DMS 273 treated with DMSO at 0.1 percent for 48 hours (cell line): ENCODE results near the gene TMEM147.
"Not testable (repeated sequence)": the region's sequence is repeated elsewhere in the genome, so short reads cannot be mapped to it uniquely, and the experiment has no call there.

ENCODE experiments used
- DNase-seq: peaks from one replicate; lab custom pipeline; 2025; lab: John Stamatoyannopoulos, UW

Gene TMEM147

DNA sequence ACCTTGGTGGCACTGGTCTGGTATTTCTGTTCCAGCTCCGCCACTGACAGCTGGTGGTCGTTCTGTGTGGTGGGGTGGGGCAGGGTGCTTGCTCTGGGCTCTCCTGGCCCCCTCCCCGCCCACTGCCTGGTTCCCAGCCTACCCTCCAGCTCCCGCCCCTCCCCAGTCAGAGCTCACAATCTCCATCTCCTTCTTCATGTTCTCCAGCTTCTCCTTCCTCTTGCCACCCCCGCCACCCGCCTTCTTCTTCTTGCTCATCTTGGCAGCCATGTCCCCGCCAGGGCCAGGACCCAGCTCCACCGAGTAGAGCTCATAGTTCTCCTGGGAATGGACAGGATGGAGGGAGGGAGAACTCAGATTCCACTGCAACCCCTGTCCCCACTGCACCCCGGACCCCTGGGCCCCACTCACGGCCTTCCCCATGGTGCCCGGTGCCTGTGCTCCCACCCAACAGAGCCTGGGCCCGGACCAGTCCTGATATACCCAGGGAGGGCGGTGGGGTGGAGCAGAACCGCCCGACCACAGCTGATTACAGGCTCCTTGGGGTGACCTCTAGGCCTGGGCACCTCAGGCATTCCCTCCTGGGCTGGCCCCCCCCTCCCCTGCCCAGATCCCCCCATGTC lies 17.9 kb downstream of the TMEM147 start, which contains the start of gene ATP4A:
TSS of gene ATP4A (minus strand) at position 452 of the 623 bp plus-strand sequence. CDS start at position 423, 29 bp downstream.
- DNase-seq = no peak

DNA sequence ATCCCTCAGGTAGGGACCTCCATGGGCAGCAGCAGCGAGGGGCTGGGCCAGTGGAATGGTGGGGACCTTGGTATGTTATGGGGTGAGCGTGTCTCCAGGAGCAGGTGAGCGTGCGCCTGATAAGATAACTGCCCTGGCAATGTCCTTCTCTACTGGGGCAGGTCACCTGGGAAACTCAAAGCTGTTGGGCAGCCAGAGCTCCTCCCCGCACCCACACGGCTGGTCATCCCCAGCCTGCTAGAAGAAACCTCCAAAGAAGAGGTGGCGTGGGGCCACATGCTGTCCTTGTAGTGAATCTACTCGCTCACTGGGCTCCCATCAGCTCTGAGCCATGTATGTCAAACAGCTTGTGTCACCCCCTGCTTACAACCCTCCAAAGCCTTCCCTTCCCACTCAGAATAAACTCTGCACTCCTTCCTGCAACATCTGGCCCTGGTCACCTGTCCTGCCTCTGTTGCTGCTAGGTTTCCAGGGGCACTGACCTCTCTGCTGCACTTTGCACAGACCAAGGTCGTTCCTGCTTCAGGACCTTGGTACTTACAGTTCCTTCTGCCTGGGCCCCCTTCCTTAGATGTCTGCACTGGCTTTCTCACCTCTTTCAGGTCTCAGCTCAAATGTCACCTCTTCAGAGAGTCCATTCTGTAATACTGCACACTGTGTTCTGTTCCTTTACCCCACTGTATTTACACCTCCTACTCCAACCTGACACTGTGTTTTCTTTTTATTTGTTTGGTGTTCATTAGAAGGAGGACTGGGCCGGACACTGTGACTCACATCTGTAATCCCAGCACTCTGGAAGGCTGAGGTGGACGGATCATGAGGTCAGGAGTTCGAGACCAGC lies 19.8 kb downstream of the TMEM147 start:
- DNase-seq = no peak

DNA sequence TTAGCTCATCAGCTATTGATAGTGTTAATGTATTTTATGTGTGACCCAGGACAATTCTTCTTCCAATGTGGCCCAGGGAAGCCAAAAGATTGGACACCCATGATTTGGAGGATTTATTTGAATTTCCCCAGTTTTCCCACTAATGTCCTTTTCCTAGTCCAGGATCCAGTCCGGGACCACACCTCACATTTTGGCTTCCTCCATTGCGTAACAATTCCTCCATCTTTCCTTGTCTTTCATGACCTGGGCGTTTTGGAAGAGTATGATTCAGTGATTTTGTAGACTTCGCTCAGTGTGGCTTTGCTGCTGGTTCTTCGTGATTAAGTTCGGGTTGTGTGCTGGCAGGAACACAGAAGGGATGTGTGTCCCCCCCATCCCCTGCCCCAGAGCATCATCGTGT lies 21.3 kb downstream of the TMEM147 start:
- DNase-seq = no peak

DNA sequence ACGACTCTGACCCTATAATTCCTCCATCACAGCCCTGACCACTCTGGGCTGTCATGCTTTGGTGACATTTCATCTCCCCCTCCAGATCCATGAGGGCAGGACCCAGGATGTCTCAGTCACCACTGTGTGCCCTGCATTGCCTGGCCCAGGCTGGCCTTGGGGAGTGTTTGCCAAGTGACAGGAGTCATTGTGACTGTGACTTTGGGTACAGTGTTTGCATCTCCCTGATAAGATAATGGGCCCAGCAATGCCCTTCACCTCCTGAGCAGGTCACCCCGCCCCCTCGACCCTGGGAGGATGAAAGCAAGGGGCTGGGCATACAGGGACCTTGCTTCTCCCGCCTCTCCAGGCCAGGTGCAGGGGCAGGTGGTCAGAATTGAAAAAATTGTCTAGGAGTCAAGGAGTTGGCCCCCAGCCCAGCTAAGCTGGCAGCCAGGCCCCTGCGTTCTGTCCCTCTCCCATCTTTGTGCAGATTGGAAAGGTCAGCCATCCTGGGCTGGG lies 23.9 kb downstream of the TMEM147 start:
- no peak for DNase-seq

DNA sequence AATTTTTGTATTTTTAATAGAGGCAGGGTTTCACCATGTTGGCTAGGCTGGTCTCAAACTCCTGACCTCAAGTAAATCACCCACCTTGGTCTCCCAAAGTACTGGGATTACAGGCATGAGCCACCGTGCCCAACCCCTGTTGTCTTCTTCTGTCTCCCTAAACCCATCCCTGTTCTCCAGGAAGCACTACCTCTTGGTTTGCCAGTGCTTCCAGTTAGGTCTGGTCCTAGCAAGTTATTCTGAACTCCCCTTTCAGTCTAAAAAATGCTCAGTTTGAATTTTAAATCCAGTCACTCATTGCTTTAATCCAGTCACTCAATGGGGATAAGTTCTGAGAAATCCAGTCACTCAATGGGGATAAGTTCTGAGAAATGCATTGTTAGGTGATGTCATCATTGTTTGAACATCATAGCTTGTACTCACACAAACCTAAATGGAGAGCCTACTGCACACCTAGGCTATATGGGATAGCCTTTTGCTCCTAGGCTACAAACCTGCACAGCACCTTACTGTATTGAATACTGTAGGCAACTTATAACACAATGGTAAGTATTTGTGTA lies 26.1 kb downstream of the TMEM147 start:
- DNase-seq = no peak

DNA sequence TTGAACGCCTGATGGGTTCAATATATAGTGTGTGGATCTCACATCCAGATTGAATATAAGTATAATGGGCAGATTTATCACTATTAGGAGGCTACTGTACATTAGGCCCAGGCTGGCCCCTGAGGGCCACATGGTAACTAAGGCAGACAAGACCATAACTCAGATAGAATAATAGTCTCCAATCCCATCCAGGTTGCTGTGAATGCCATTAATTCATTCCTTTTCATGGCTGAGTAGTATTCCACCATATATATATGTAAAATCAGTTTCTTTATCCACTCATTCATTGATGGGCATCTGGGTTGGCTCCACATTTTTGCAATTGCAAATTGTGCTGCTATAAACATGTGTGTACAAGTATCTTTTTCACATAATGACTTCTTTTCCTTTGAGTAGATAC lies 32.5 kb downstream of the TMEM147 start:
- no peak for DNase-seq

DNA sequence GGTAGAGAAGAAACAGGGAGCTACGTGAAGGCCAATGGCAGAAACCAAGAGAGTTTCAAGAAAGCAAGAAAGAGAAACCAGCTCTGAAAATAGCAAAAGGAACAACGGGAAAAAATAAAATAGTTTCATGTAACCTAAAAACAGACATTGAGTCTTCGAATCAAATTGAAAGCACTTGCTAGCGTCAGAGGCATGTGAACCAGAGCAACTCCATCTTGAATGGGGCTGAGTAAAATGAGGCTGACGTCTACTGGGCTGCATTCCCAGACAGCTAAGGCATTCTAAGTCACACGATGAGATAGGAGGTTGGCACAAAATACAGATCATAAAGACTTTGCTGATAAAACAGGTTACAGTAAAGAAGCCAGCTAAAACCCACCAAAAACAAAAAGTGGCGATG lies 33.3 kb downstream of the TMEM147 start:
- DNase-seq = no peak

DNA sequence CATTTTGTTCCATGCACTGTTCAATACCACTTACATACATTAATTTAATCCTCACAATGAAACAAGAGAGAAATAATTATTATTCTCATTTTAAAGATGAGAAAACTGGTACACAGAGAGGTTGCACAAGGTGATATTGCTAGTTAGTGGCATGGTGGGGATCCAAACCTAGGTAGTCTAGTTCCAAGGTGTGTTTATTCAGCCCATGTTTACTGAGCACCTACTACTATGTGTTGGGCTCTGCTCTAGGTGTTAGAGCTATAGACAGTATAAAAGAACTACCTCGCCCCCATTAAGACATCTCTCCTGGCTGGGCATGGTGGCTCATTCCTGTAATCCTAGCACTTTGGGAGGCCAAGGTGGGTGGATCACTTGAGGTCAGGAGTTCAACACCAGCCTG lies 37.3 kb downstream of the TMEM147 start:
- DNase-seq = no peak

DNA sequence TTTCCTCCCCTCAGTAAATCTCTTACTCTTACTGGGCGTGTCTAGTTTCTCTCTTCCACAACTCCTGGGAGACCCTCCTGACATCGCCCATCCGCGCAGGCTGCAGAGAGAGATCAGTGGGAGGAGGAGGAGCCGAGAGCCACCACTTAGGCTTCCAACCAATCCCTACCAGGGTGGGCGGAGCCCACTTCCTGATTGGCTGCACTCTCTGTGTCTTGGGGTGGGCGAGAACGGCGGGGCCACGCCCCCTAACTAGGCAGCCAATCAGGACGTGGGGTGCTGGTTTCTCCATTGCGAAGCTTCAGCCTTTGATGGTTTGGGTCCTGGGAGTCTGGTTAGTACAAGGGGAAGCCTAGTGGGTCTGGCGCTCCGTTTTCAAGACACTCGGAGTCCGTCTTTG lies 40.4 kb downstream of the TMEM147 start, which contains the start of gene PMIS2:
TSS of gene PMIS2 (plus strand) at position 326 of the 400 bp plus-strand sequence. CDS start 87 bp downstream, outside the sequence.
- DNase-seq = no peak

DNA sequence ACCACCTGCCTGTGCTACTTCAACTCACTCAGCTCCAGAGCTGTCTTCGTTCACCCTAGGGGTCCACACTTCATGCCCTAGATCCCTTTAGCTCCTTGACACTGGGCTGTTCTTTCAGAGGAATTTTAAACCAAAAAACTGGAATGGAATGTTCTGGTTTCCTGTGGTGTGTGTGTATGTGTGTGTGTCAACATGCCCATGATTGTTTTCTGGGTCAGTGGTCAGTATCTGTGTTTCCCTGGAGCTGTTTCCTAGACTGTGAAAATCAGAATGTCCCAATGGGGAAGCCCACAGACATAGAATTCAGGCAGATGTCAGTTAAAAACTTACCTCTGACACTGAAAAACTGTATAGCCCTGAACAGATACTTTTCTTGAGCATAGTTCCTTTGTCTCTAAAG lies 41.9 kb downstream of the TMEM147 start:
- DNase-seq = no peak

DNA sequence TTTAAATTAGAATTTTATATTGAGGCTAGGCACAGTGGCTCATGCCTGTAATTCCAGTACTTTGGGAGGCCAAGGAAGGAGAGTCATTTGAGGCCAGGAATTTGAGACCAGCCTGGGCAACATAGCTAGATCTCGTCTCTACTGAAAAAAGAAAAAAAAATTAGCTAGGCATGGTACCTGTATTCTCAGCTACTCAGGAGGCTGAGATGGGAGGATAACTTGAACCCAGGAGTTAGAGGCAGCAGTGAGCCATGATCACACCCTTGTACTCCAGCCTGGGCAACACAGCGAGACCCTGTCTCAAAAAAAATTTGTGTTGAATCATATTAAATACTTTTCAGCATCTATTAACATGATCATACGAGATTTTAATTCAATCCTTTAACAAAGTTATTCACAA lies 45.4 kb downstream of the TMEM147 start:
- no peak for DNase-seq

DNA sequence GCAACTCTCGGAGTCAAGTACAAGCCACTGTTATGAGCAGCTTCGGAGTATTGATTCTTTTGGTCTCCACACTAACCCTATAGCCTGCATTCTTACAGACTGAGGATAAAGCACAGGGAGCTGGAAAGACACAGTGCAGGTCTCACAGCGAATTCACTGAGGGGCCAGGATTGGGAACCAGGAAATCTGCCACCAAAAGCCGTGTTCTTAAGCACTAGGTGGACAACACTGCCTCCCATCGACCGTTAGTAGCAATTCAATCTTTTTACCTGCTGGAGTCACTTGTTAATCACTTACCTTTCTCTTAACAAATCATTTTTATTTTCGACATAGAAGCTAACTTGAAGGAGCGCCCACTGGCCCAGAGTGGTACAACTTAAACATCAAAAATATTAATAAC lies 46.8 kb downstream of the TMEM147 start:
- no peak for DNase-seq

DNA sequence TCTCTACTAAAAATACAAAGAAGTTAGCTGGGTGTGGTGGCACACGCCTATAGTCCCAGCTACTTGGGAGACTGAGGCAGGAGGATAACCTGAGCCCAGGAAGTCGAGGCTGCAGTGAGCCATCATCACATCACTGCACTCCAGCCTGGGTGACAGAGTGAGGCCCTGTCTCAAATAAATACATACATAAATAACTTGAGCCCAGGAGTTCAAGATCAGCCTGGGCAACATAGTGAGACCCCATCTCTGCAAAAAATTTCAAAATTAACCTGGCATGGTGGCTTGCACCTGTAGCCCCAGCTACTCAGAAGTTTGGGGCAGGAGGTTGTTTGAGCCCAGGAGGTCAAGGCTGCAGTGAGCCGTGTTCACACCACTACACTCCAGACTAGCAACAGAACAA lies 49.6 kb downstream of the TMEM147 start:
- not testable (repeated sequence) for DNase-seq

DNA sequence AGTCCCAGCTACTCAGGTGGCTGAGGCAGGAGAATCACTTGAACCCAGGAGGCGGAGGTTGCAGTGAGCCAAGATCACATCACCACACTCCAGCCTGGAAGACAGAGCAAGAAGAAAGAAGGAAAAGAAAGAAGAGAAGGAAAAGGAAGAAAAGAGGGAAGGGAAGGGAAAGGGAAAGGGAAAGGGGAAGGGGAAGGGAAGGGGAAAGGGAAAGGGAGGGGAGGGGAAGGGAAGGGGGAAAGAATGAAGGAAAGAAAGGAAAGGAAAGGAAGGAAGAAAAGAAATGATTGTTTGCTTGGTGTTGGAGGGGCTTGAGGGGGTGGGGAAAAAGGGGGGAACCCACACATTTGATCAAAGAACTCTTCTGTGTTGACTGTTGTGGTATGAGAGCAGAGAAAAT lies 50.5 kb downstream of the TMEM147 start:
- DNase-seq = no peak

DNA sequence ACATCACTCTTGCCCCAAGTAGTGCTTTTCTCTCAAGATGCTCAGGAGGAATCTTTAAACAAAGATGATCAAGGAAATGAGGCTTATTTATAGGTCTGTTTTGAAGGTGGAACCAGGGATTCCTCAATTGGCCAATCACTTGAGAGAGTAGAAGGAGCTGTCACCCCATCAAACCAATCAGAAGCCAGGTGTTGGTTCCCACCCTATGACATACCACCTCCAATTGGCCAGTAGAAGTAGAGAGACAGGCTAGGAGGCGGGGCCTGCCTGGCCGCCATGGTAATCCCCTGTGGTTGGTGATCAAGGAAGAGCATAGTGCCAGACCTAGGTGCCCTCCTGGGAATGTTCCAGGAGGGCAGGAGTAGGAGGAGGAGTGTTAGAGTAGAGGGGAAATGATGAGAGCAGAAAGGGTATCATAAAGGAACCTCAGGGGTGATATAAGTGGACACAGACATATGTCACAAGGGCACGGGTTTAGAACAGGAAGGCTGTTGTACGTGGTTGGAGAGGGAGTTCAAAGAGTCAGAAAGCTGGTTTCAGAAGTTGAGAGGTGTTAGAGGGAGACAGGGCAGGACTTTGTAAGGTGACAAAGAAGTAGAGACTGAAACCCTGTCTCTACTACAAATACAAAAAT lies 51.1 kb downstream of the TMEM147 start:
- no peak for DNase-seq
